ENCODE results near the gene RACK1.
"Not testable (repeated sequence)": the region's sequence is repeated elsewhere in the genome, so short reads cannot be mapped to it uniquely, and the experiment has no call there.

The RACK1 gene

GRCh38 chr5:181215997-181216989, 27.4 kb downstream of the RACK1 start:
- Mint-ChIP-seq H3K36me3 (no peaks in the 10 kb centered on the region), H3K27me3 (no peaks in the 10 kb centered on the region), H3K4me1 (peaks cover 25% of the 10 kb centered on the region), H3K9me3 (peaks cover 3% of the 10 kb centered on the region), H3K27ac (peak overlapping the region; percentile 62), H3K4me3 (peak overlapping the region; percentile 71)
- no peak for ATAC-seq

GRCh38 chr5:181214249-181214648, 29.5 kb downstream of the RACK1 start:
- peaks cover 15% of the 10 kb centered on the region for H3K4me1 Mint-ChIP-seq
- ATAC-seq, H3K4me3 Mint-ChIP-seq, H3K27me3 Mint-ChIP-seq, H3K27ac Mint-ChIP-seq, H3K36me3 Mint-ChIP-seq, H3K9me3 Mint-ChIP-seq: not testable (repeated sequence)

- Mint-ChIP-seq H3K27ac (peak overlapping the region; percentile 4), H3K36me3 (no peaks in the 10 kb centered on the region), H3K9me3 (no peaks in the 10 kb centered on the region), H3K27me3 (no peaks in the 10 kb centered on the region), H3K4me1 (peaks cover 20% of the 10 kb centered on the region), H3K4me3 (no peak overlapping the region)
- ATAC-seq, result no peak
These were observed 30.8 kb downstream of the RACK1 start for GRCh38 chr5:181212934-181213333.

GRCh38 chr5:181212080-181212479, 31.6 kb downstream of the RACK1 start:
- Mint-ChIP-seq H3K9me3 (no peaks in the 10 kb centered on the region), H3K4me3 (no peak overlapping the region), H3K36me3 (no peaks in the 10 kb centered on the region), H3K27ac (no peak overlapping the region), H3K4me1 (peaks cover 22% of the 10 kb centered on the region), H3K27me3 (no peaks in the 10 kb centered on the region)
- ATAC-seq, result no peak

GRCh38 chr5:181211208-181211607, 32.5 kb downstream of the RACK1 start:
- H3K4me1 Mint-ChIP-seq, result peaks cover 25% of the 10 kb centered on the region
- H3K36me3 Mint-ChIP-seq, result no peaks in the 10 kb centered on the region
- peaks cover 7% of the 10 kb centered on the region for H3K27me3 Mint-ChIP-seq
- H3K4me3 Mint-ChIP-seq, result no peak overlapping the region
- ATAC-seq, result no peak
- no peak overlapping the region for H3K27ac Mint-ChIP-seq
- H3K9me3 Mint-ChIP-seq, result no peaks in the 10 kb centered on the region

- H3K36me3 Mint-ChIP-seq, H3K4me3 Mint-ChIP-seq: not testable (repeated sequence)
These were observed 33.0 kb downstream of the RACK1 start for GRCh38 chr5:181210698-181211097.

GRCh38 chr5:181210148-181210547, 33.6 kb downstream of the RACK1 start:
- H3K36me3 Mint-ChIP-seq, ATAC-seq, H3K4me3 Mint-ChIP-seq, H3K27ac Mint-ChIP-seq, H3K9me3 Mint-ChIP-seq: not testable (repeated sequence)
- Mint-ChIP-seq H3K4me1 (peaks cover 31% of the 10 kb centered on the region), H3K27me3 (peaks cover 17% of the 10 kb centered on the region)

More at GRCh38 chr5:181210698-181211097, 33.0 kb downstream of the RACK1 start:
- not testable (repeated sequence) for H3K27ac Mint-ChIP-seq, ATAC-seq, H3K9me3 Mint-ChIP-seq
- peaks cover 27% of the 10 kb centered on the region for H3K4me1 Mint-ChIP-seq
- H3K27me3 Mint-ChIP-seq, result peaks cover 12% of the 10 kb centered on the region

GRCh38 chr5:181209006-181209405, 34.7 kb downstream of the RACK1 start:
- H3K36me3 Mint-ChIP-seq, H3K27ac Mint-ChIP-seq, H3K4me3 Mint-ChIP-seq, ATAC-seq, H3K9me3 Mint-ChIP-seq: not testable (repeated sequence)
- Mint-ChIP-seq H3K27me3 (peaks cover 17% of the 10 kb centered on the region), H3K4me1 (peaks cover 34% of the 10 kb centered on the region)

GRCh38 chr5:181207960-181208253, 35.8 kb downstream of the RACK1 start:
- no peak for ATAC-seq
- H3K27me3 Mint-ChIP-seq, result peaks cover 17% of the 10 kb centered on the region
- H3K36me3 Mint-ChIP-seq, result no peaks in the 10 kb centered on the region
- peak overlapping the region; percentile 82 for H3K4me3 Mint-ChIP-seq
- H3K27ac Mint-ChIP-seq, result peak overlapping the region; percentile 59
- H3K4me1 Mint-ChIP-seq, result peaks cover 44% of the 10 kb centered on the region
- no peaks in the 10 kb centered on the region for H3K9me3 Mint-ChIP-seq

- no peaks in the 10 kb centered on the region for H3K9me3 Mint-ChIP-seq
- H3K36me3 Mint-ChIP-seq, result no peaks in the 10 kb centered on the region
- peaks cover 44% of the 10 kb centered on the region for H3K4me1 Mint-ChIP-seq
- ATAC-seq, result peak; percentile 72
- H3K27ac Mint-ChIP-seq, result peak overlapping the region; percentile 59
- peaks cover 17% of the 10 kb centered on the region for H3K27me3 Mint-ChIP-seq
- peak overlapping the region; percentile 82 for H3K4me3 Mint-ChIP-seq
These were observed 36.3 kb downstream of the RACK1 start for GRCh38 chr5:181207214-181207959.

GRCh38 chr5:181205761-181206649, 37.7 kb downstream of the RACK1 start:
- H3K9me3 Mint-ChIP-seq, result no peaks in the 10 kb centered on the region
- peak overlapping the region; percentile 82 for H3K4me3 Mint-ChIP-seq
- peak overlapping the region; percentile 59 for H3K27ac Mint-ChIP-seq
- no peak for ATAC-seq
- no peaks in the 10 kb centered on the region for H3K36me3 Mint-ChIP-seq
- peaks cover 52% of the 10 kb centered on the region for H3K4me1 Mint-ChIP-seq
- H3K27me3 Mint-ChIP-seq, result peaks cover 17% of the 10 kb centered on the region

- Mint-ChIP-seq H3K4me1 (peaks cover 61% of the 10 kb centered on the region), H3K4me3 (peak within 1 kb of the TSS; percentile 82), H3K27me3 (peaks cover 17% of the 10 kb centered on the region), H3K27ac (peak within 1 kb of the TSS; percentile 68), H3K36me3 (no peaks in the 10 kb centered on the region), H3K9me3 (no peaks in the 10 kb centered on the region)
- ATAC-seq, result peak; percentile 37
These were observed 38.6 kb downstream of the RACK1 start, which contains the start of gene TRIM7 for GRCh38 chr5:181204826-181205760. TRIM7 (minus strand) TSS chr5:181205196; CDS start chr5:181205110, 86 bp downstream.

- H3K36me3 Mint-ChIP-seq, result no peaks in the 10 kb centered on the region
- peaks cover 69% of the 10 kb centered on the region for H3K4me1 Mint-ChIP-seq
- no peak for ATAC-seq
- H3K27ac Mint-ChIP-seq, result peak overlapping the region; percentile 68
- peaks cover 17% of the 10 kb centered on the region for H3K27me3 Mint-ChIP-seq
- H3K4me3 Mint-ChIP-seq, result peak overlapping the region; percentile 79
- H3K9me3 Mint-ChIP-seq, result no peaks in the 10 kb centered on the region
These were observed 39.4 kb downstream of the RACK1 start for GRCh38 chr5:181204113-181204825.
